ENCODE results near the gene TMEM131L. TPM values are rescaled to one million over a fixed set of nuclear protein-coding genes. Genes with fewer than 3 reads are reported as not detected.
A peak's percentile ranks its signal among the peaks of the same experiment; 100 is the strongest.

Gene TMEM131L
- total RNA-seq, 1 donor from 2014 or later = 39.5 TPM

DNA sequence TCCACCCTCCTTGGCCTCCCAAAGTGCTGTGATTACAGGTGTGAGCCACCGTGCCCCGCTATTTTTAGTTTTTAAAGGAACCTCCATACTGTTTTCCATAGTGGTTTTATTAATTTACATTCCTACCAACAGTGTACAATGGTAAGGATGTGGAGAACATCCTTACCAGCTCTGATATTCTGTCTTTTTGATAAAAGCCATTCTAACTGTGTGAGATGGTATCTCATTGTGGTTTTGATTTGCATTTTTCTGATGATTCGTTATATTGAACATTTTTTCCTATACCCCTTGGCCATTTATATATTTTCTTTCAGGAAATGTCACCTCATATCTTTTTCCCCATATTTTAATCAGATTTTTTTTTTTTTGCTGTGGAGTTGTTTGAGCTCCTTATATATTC, 203.7 kb downstream of the TMEM131L start:
- H3K27me3 Mint-ChIP-seq (ENCODE audit: insufficient read depth) = peaks cover 27% of the 10 kb centered on the region
- intact Hi-C loops (cut with micrococcal nuclease) = no loop called here
- H3K9me3 Mint-ChIP-seq = peaks cover 8% of the 10 kb centered on the region
- no peak for DNase-seq (ENCODE audit: low spot score)
- no peaks in the 10 kb centered on the region for H3K36me3 Mint-ChIP-seq (ENCODE audit: low read depth)
- H3K4me3 Mint-ChIP-seq = no peak overlapping the region
- H3K27ac Mint-ChIP-seq = no peak overlapping the region
- H3K4me1 Mint-ChIP-seq (ENCODE audit: low read depth) = no peaks in the 10 kb centered on the region

DNA sequence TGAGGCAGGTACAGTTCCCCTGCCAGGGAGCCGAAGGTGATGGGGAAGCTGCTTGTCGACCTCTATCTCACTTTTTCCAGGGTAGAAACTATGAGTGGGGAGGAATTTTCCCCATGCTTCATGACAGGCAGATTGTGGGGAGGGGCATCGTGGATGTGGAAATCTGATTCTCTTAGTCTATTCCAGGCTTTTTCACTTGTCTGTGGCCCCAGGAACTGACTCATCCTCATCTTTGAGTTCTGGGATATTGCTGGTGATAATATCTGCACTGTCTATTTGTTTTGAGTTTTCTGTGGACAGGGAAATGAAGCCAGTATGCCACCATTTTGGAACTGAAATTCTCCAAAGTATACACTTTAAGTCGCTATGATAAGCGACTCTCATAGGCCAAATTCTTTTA, 210.3 kb downstream of the TMEM131L start:
- no peaks in the 10 kb centered on the region for H3K4me1 Mint-ChIP-seq (ENCODE audit: low read depth)
- intact Hi-C loops (cut with micrococcal nuclease) = no loop called here
- no peak overlapping the region for H3K27ac Mint-ChIP-seq
- H3K9me3 Mint-ChIP-seq = peaks cover 23% of the 10 kb centered on the region
- H3K4me3 Mint-ChIP-seq = no peak overlapping the region
- H3K27me3 Mint-ChIP-seq (ENCODE audit: insufficient read depth) = peaks cover 20% of the 10 kb centered on the region
- H3K36me3 Mint-ChIP-seq (ENCODE audit: low read depth) = no peaks in the 10 kb centered on the region
- DNase-seq (ENCODE audit: low spot score) = no peak

DNA sequence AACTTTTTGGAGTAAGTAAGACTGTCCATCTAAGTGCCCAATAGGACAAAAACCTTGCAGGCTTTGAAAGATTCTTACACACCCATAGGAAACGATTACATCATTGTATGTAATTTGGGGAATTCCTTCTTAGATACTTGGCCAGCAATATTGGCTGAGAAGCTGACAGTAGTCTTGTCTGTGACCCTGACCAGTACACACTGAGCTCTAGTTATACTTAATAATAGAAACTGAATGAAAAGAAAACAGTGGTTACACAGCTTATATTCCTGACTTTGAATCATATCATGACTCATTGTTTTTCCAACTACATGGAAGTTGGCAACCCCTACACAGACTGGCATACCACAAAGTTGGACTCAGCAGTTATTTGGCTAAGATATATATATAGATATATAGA, 210.8 kb downstream of the TMEM131L start:
- no peak overlapping the region for H3K4me3 Mint-ChIP-seq
- no peaks in the 10 kb centered on the region for H3K4me1 Mint-ChIP-seq (ENCODE audit: low read depth)
- no peak overlapping the region for H3K27ac Mint-ChIP-seq
- H3K27me3 Mint-ChIP-seq (ENCODE audit: insufficient read depth) = peaks cover 24% of the 10 kb centered on the region
- no peak for DNase-seq (ENCODE audit: low spot score)
- intact Hi-C loops (cut with micrococcal nuclease) = no loop called here
- H3K36me3 Mint-ChIP-seq (ENCODE audit: low read depth) = no peaks in the 10 kb centered on the region
- H3K9me3 Mint-ChIP-seq = peaks cover 23% of the 10 kb centered on the region

DNA sequence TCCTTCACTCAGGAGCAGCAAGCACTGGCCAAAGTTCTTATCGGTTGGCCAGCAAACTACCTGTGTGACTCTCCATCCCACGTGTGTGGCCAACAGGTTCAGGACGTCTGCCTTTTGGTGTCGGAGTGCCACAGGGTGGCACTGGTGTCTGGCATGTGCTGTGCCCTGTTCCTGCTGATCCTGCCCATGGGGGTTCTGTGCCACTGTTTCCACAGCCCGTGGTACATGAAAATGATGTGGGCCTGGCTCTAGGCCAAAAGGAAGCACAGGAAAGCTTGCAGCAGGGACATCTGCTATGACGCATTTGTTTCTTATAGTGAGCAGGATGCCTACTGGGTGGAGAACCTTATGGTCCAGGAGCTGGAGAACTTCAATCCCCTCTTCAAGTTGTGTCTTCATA, 213.3 kb downstream of the TMEM131L start:
- Mint-ChIP-seq H3K9me3 (peaks cover 23% of the 10 kb centered on the region), H3K4me3 (no peak overlapping the region), H3K27me3 (ENCODE audit: insufficient read depth) (peaks cover 33% of the 10 kb centered on the region), H3K4me1 (ENCODE audit: low read depth) (peaks cover 5% of the 10 kb centered on the region), H3K36me3 (ENCODE audit: low read depth) (no peaks in the 10 kb centered on the region), H3K27ac (no peak overlapping the region)
- intact Hi-C loops (cut with micrococcal nuclease) = no loop called here
- no peak for DNase-seq (ENCODE audit: low spot score)

DNA sequence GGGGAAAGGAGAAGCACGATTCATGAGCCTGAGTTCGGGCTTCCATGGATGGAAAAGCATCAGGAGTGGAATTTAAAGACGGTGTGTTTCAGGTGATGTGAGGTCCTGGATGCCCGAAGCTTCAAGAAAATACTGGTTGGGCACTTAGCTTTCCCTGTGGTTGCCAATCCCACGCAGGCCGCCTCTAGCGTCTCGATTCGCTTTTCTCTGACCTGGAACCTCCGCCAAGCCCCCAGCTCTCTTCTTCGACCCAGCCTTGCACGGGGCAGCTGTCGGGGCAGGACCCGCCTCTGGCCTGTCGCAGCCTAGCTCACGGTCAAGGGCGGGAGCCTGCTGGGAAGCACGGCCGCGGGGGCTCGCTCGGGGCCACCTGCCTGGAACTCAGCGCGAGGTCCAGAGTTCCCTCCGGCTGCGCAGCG, 217.6 kb downstream of the TMEM131L start:
- peak overlapping the region; percentile 71 for H3K4me3 Mint-ChIP-seq
- no peak overlapping the region for H3K27ac Mint-ChIP-seq
- H3K4me1 Mint-ChIP-seq (ENCODE audit: low read depth) = peaks cover 12% of the 10 kb centered on the region
- peaks cover 33% of the 10 kb centered on the region for H3K27me3 Mint-ChIP-seq (ENCODE audit: insufficient read depth)
- intact Hi-C loops (cut with micrococcal nuclease) = no loop called here
- H3K9me3 Mint-ChIP-seq = peaks cover 20% of the 10 kb centered on the region
- DNase-seq (ENCODE audit: low spot score) = no peak
- H3K36me3 Mint-ChIP-seq (ENCODE audit: low read depth) = peaks cover 4% of the 10 kb centered on the region

DNA sequence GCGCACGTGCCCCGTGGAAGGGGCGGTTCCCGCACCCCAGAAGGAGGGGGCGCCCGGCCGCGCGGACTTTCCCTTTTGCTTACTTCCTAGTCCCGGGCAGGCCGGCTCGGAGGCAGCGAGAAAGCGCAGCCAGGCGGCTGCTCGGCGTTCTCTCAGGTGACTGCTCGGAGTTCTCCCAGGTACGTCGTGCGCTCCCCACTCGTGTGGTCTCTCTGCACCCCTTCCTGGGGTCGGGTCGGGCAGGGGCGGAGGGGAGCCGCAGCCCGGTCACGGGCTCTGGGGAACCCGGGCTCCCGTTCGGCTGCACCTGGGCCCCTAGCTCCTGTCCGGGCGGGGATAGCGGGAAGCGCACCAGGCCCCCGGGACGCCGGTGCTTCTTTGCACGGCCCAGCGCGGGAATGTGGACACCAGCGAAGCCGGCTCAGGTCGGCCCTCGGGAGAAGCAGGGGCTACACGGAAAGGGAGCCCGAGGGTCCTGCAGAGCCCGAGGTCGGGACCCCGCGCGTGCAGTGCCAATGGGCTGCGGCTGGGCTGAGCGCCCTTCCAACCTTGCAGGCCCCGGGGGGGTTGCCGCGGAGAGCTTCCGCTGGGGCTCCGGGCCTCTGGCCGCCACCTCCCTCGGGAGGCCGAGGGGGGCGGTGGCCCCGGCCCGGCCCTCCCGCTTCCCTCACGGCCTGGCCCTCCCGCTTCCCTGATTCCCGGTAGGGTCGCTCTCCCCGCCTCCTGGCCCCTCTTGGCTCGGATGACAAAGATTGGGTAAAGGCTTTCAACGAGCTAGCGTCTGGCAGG, 218.2 kb downstream of the TMEM131L start, which contains the start of gene TLR2:
TLR2 (plus strand) TSS at position 99 of the 789 bp plus-strand sequence. CDS start 18,628 bp downstream, outside the sequence.
- Mint-ChIP-seq H3K36me3 (ENCODE audit: low read depth) (peaks cover 4% of the 10 kb centered on the region), H3K9me3 (peaks cover 24% of the 10 kb centered on the region), H3K4me1 (ENCODE audit: low read depth) (peaks cover 12% of the 10 kb centered on the region), H3K27me3 (ENCODE audit: insufficient read depth) (peaks cover 33% of the 10 kb centered on the region), H3K27ac (no peak within 1 kb of the TSS), H3K4me3 (peak within 1 kb of the TSS; percentile 77)
- intact Hi-C loops (cut with micrococcal nuclease) = no loop called here
- peak; percentile 58 for DNase-seq (ENCODE audit: low spot score)

DNA sequence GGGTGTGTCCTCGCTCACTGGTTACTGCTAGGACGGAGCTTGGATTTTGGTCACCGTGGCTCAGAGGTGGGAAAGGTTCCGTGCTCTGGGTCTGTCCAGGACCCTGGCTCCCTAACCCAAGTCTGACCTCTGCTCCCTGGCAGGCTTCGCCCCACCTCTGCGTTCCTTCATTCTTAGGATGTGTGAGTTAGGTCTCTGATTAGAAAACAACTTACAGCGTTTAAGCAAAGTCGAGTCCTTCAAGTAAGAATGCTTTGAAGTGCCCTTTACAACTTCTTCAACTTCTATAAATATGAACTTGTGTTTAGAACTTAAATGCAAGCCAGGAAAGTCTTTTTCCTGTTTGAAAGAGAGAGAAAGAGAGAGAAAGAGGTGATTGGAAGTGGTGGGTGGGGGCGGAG, 218.8 kb downstream of the TMEM131L start:
- DNase-seq (ENCODE audit: low spot score) = no peak
- Mint-ChIP-seq H3K9me3 (peaks cover 30% of the 10 kb centered on the region), H3K4me3 (peak overlapping the region; percentile 77), H3K27ac (no peak overlapping the region), H3K27me3 (ENCODE audit: insufficient read depth) (peaks cover 35% of the 10 kb centered on the region), H3K36me3 (ENCODE audit: low read depth) (peaks cover 8% of the 10 kb centered on the region), H3K4me1 (ENCODE audit: low read depth) (peaks cover 12% of the 10 kb centered on the region)
- intact Hi-C loops (cut with micrococcal nuclease) = no loop called here

Other genes with a start within 250 kb of the TMEM131L start
- 12.5 and 13.5 TPM in 2 replicates for gene MND1, start 121.7 kb upstream of the TMEM131L start, total RNA-seq
- gene TLR2, start 217.9 kb downstream of the TMEM131L start, total RNA-seq = 0.49 and 1.0 TPM in 2 replicates